HG03095 (cell line): ENCODE data around the gene EPHA7.

Source experiments
- ATAC-seq: cut with Tn5 transposase; IDR thresholded peaks from one replicate; pipeline ENCODE4 v1.9.1; 2021; ENCODE audit warnings: moderate library complexity; ENCODE audit not compliant: unreplicated experiment

Gene EPHA7

DNA sequence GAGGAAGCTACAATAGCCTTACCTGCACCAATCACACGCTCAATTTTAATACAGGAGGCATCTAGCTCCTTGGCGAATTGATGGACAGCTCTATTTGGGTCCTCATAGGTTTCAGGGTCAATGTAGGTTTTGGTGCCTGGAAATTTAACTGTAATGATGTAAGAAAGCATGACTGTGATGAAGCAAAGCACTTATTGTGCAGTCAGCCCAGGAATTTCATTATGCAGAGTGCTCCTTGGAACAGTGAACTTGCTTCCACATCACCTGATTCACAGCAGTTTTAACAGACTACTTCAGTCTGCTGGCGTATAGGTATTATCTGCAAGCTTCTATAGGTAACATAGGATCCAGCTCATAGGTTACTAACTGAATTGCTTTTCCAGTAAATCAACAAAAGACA is 160.0 kb downstream of the EPHA7 start:
- no peak for ATAC-seq

DNA sequence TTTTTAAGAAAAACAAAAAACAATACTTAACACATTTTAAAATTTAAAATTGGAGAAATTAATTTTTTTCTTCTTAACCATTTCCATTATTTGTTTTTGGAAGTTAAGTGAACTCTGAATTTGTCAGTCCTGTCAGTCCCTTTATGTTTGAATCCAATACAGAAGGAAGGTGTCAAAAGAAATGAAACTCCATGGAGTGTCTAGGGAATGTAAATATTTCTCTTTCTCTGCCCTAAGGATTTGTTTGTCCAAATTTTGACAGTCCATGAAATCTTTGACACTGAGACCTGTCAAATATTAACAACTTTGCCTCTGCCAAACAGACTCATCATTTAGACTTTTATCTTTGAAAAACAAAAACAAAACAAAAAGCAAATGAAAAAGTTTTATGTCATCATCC is 166.4 kb downstream of the EPHA7 start:
- no peak for ATAC-seq

DNA sequence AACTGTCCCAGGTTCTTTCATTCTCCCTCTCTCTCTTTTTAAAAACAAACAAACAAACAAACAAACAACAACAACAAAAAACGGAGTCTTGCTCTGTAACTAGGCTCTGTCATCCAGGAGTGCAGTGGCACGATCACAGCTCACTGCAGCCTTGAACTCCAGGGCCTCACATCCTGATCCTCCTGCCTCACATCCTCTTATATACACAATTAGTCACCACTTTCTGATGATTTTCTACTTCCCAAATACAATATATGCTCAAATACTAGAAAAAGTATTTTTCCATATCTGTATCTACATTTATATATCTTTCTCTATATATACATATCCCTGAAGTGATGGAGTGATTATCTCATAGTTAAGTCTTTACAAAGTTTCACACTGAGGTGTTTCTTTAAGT is 170.7 kb downstream of the EPHA7 start:
- ATAC-seq: no peak

DNA sequence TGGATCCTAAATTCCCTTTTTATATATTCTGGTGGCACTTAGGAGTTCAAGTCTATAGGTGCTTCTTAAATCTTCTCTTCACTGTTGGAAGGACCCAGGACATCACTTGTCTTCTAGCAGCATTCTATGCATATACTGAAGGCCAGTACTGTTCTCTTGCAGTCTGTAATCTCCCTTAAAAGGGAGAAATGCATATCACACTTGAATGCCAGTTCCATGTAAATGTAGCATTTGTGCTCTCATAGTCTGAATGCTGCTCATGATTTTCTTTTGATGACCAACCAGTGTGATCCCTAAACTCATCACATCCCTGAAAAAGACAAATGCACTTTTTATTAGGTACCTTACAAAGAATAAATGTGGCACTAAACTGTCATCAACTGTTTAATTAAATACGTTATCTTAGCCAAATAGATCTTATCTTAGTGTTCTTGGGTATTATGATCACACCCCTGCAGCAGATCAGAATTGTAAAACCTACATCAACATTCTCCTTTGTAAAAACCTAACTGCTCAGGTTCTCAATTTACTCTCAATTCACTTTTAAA is 176.1 kb downstream of the EPHA7 start:
- no peak for ATAC-seq

DNA sequence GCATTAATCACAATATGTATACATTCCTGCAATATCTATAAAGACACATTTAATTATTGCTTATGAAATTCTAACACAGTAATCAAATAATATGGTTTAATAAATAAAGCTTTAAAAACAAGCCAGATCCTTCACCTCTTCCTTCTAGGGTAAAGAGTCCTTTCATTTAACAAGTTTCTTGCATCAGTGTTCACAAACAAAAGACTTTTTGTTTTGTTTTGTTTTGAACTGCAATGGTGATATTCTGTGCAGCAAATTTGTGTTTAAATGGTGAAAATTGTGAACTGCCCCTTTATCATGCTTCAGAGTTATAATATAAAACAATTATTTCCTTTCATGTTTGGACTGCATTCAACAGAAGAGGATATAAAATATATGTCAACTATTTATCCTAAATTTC is 177.3 kb downstream of the EPHA7 start:
- ATAC-seq: no peak

DNA sequence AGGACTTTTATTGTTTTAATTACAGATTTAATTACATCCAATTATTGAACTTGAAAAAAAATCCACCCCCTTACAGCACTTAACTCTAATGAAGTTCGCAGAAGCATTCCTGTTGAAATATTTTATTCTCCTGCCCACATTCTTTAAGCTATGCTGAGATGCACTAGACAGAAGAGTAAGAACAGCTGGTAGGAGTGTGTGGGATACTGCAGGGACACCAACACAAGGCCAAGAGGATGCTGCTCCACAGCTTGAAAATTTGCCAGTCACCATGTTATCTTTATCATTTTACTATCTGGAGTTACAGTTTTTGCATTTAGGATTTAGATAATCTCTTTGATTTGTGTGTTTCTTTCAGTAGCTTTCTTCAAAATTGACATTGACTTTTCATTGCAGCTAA is 180.7 kb downstream of the EPHA7 start:
- no peak for ATAC-seq

DNA sequence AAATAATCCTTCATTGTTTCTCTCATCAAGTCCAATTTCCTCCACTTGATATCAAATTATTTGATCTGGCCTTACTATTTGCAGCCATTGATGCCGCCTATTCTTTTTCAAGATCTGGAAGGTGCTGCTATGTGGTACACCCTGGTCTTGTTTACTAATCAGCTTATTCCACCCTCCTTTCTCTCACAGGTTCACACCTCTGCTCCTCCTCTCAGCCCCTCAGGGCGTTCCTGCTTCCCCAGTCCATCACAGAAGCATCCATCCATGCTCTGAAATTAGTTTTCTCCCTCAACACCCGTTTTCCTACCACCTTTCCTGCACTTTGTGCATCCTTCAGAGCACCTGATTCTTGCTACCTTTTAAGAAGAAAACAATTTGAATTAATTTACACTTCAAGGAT is 183.6 kb downstream of the EPHA7 start:
- no peak for ATAC-seq

DNA sequence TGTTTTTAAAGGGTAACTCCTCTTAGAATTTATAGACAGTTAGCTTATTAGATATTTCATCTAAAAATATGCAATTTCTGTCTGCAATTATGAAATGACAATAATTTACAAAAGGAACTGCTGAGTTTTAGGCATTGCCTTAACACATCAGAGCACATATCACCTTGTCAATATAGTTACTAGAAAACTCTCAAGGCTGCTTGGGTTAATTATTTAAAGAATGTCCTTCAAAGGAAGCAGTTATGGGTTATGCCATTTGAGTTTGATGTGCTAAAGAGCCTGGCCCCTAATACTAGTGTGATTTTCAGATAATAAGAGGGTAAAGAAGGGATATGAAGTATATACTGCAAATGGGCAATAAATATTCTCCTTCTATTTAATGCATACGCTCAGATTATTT is 192.5 kb downstream of the EPHA7 start:
- no peak for ATAC-seq

DNA sequence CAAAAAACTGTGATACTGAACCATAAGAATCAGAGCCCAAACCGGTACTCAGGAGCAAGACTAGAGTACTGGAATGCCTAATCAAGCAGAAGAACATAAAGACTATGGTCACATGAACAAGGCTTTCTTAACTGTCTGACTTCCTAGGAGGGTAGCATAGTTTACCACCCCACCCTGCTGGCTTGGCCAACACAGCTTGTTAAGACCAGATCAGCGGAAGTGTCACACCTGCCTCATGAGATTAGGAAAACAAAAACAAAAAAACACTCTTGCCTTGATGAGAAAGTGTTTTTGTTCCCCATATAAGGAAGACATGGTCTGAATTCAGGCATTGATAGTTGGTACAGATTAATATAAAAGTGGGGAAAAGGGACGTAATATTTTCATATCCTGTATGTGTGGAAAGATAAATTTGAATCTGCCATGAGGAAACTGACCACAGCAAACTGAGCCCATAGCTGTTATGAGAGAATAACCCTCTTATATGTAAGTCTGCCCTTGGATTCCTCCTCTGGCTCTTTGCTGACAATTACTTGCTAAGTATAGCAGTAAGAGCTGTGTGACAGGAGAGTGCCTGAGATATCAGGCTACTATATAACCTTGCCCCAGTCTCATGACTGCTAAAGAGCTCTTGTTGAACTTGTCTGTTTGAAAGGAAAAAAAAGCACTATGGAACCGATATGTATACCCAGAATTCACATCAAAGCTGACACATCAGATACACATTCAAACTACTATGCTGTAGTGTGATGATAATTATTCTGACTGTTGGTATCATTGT is 197.1 kb downstream of the EPHA7 start:
- ATAC-seq: no peak

DNA sequence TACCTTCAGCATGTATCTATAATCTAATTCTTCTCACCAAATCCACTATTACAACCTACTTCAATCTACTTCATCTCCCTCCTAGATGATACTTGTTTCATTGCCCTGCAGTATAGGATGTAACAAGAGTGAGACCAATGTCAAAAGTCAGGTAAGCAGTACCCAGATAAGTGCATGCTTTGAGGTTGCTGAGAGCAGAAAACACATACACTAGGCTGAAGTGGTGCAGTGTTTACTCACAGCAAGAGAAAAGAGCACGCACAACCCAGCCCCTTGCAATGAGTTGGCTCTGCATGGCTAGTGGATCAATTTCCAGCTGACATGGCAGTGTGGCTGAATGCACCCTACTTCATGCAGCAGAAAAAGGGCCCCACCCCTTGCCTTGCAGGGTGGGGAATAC is 199.9 kb downstream of the EPHA7 start:
- no peak for ATAC-seq

DNA sequence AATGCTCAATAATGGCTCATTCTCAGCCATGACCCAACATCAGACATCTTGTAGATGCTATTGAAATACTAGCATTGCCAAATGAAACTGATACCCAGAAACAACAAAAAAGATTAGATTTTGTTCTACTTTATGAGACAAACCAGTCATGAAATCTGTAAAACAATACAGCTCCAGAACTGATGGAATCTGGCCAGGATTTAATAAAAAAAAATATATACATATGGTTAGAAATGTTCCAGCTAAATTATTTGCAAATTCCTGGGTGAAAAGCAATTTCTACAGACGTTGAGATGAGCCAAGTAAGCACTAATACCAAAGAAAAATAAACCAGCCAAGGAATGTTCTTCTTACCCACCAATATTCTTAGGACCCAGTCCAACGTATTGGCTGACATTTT is 201.3 kb downstream of the EPHA7 start:
- no peak for ATAC-seq

DNA sequence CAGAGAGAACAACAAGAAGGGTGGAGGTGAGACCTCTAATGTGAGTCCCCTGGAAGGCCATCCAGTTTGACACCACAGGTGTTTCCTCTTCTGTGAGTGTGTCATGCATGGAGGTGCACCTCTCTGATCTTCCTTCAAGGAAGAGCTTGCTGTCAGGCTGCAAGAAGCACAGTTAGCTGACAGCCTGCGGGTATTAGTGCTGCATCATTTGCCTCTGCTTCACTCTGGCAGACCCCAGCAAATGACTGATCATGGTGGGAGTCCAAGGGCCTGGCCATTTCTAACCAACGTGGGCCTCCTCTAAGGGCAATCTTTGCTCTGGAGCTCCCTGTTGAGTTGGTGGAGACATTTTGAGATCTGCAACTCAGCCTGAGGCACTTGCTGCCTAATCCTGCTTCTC is 206.3 kb downstream of the EPHA7 start:
- ATAC-seq: no peak

DNA sequence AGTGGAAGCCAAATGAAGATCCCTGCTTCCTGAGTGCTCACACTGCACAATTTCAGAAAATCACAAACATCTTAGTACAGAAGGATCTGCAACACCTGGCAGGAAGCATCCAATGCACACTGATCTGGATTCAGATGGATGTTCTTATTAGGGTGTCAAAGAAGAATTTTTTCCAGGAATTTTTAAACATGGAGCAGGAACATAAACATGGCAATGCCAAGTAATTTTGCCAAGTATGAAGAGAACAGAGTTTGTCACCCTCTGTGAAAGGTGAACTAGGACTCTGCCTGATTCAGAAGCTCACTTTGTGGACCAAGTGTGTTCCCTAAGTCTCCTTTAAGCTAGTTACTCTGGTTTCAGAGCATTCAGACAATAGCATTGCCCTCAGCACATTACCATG is 208.5 kb downstream of the EPHA7 start:
- no peak for ATAC-seq

DNA sequence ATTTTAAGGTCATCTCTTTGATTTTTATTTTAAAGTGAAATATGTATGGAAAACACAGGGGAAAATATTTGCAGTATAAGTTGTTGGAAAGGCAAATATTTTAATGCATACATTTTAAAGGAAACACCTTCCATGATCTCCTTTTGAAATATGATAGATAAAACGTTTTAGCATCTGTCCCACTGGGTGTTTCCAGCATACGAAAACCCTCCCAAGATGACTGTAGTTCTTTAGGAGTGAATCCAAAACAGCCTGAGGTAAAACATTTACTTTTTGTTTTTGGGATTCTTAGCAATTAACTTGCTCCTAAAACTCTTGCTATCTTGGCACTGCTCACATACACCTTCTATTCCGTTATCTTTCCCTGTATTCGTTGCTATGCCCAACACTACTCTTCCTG is 210.0 kb downstream of the EPHA7 start:
- ATAC-seq: no peak

DNA sequence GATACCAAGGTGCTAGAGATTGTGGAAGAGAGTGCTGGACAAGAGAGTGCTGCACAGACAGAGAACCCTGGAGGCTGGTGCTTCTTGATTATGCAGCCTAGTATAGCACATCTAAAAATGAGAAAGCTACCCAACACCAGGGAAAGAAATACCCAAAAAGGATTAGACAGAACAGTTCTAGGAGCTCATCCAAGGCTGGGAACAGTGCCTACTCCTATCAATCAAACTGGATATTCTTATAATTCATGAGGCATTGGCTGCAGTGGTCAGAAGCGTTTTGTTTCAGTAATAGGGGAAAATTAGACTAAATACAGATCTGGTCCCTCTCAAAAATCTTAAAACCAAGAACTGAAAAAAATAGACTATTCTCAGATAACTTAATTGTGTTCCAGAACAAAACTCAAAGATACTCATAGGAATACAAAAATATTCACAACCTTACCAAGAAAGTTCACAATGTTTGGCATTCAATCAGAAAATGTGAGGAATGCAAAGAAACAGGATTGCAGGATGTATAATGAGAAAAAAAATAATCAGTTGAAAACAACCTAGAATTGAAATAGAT is 222.9 kb downstream of the EPHA7 start:
- ATAC-seq: no peak

DNA sequence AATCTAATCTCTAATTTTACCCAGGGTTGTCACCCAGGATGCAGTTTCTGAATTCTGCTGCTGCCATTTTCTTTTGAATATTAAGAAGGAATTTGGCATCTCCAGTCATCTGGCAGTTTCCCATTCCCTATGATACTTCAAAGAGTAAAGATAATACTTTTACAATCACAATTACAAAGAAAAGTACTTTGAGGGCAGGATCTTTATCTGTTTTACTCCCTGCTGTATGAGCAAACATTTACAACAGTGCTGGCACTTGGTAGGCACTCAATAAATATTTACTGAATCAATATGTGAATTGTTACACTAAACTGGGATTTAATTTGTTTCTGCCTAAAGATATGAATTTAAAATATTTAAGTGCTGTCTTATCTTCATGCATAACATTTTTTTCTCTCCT is 224.9 kb downstream of the EPHA7 start:
- ATAC-seq: no peak

DNA sequence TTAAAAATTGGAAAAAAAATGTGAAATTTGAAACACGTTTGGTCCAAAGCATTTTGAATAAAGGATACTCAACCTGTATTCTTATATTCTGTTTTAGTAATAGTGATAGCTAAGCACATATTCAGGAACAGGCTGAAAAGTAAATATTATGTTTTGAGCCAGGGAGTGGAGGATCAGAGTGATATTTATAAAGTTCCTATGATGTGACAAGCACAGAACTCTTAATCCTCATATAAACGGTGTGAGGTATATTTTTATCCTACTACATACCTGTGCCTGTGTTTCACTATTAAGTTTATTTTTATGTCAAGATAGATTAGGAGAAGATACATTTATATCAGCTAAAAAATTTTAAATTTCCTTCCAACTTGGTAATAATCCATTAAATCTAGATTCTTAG is 225.5 kb downstream of the EPHA7 start:
- no peak for ATAC-seq
